Tibial nerve (tissue), 4 donors: ENCODE results near the gene SRF. TPM values are rescaled to one million over a fixed set of nuclear protein-coding genes. Genes with fewer than 3 reads are reported as not detected.

Experiments
- DNase-seq, 2 donors: peaks; one replicate each; pipeline ENCODE4 v3.0.0-alpha.2; 2019; ENCODE audit warnings: low spot score in 2 of 2
- H3K27ac ChIP-seq, 4 donors: fragments of 200-600 bp; sonication (generic) in 3 of 4; one replicate each; pipeline ENCODE4 v1.5.1; 2017 to 2019; ENCODE audit warnings: mild to moderate bottlenecking in 1 of 4
- H3K27me3 ChIP-seq, 2 donors: fragments of 200-600 bp; sonication (generic) in 1 of 2; one replicate each; pipeline versions ENCODE4 v1.5.1 to v1.6.0; 2017 to 2019
- H3K36me3 ChIP-seq, 3 donors: fragments of 200-600 bp; sonication (generic); one replicate each; pipeline ENCODE4 v1.5.1; 2018 to 2019
- H3K4me1 ChIP-seq, 4 donors: fragments of 200-600 bp; sonication (generic) in 3 of 4; one replicate each; pipeline ENCODE4 v1.5.1; 2017 to 2019
- H3K4me3 ChIP-seq, 4 donors: fragments of 200-600 bp; sonication (generic) in 3 of 4; one replicate each; pipeline ENCODE4 v1.5.1; 2017 to 2019; ENCODE audit warnings: mild to moderate bottlenecking in 1 of 4, moderate library complexity in 1 of 4
- H3K9me3 ChIP-seq, 4 donors: fragments of 200-600 bp; sonication (generic) in 3 of 4; one replicate each; pipeline ENCODE4 v1.5.1; 2017 to 2019
- CTCF ChIP-seq, 5 experiments: fragments of 200-600 bp in 3 of 5; fragments of 450-650 bp in 2 of 5; sonication (generic) in 3 of 5; IDR thresholded peaks; one replicate each; pipeline ENCODE4 v1.5.1; 2016 to 2019; ENCODE audit warnings: antibody characterized with exemption in 5 of 5, mild to moderate bottlenecking in 3 of 5, moderate library complexity in 2 of 5
- EP300 ChIP-seq, 2 donors: sonication (generic); formaldehyde crosslinking; IDR thresholded peaks; one replicate each; pipeline ENCODE4 v1.6.1; 2017; ENCODE audit warnings: antibody characterized with exemption in 2 of 2, mild to moderate bottlenecking in 1 of 2
- POLR2A ChIP-seq, 2 donors: fragments of 450-650 bp; IDR thresholded peaks; one replicate each; pipeline ENCODE4 v1.6.1; 2017; ENCODE audit warnings: antibody characterized with exemption in 2 of 2, mild to moderate bottlenecking in 2 of 2, moderate library complexity in 2 of 2
- WGBS, 2 donors: methylation state at CpG; one replicate each; pipeline ENCODE4 v1.1.5; 2018; 5-methylcytosine and 5-hydroxymethylcytosine counted together
- total RNA-seq, 4 donors: library from RNA; depleted of rRNA; stranded (reverse); fragments of >200 nt; gene quantifications; one replicate each; pipeline ENCODE4 v1.1.0, GENCODE V29; 2016

SRF gene
- total RNA-seq, 4 donors from 2014 or later: 28.4 to 49.8 (median 35.3) TPM

DNA sequence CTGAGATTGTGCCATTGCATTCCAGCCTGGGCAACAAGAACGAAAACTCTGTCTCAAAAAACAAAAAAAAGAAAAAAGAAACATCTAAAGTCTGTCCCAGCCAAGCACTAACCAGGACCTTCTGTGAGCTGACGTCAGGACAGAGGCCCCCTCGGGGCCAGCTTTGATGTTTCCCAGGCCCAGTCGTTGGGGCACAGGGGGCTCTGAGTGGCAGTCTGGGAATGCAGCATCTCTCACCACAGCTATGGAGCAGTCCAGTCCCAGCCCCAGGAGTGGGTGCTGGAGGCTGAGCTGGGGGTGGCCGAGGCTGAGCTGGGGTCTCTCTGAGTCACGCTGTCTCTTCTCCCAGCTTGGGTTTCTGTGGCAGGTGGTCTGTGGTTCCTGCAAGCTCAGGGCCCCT, 46.0 kb upstream of the SRF start:
- peaks cover 0 to 15% (median 0%) of the 10 kb centered on the region in 4 donors for H3K4me1 ChIP-seq
- 61 to 64% methylated on average over 6 of the region's 6 CpGs for whole genome bisulfite sequencing, 2 donors
- TF ChIP-seq EP300 (IDR thresholded peaks at IDR 0.05): no peak
- TF ChIP-seq CTCF (IDR thresholded peaks at IDR 0.05): no peak
- TF ChIP-seq POLR2A (IDR thresholded peaks at IDR 0.05): no peak
- peaks cover 0 to 4% of the 10 kb centered on the region in 2 donors for H3K27me3 ChIP-seq
- DNase-seq: no peak
- no peak overlapping the region for H3K27ac ChIP-seq
- H3K4me3 ChIP-seq: no peak overlapping the region
- no peaks in the 10 kb centered on the region for H3K9me3 ChIP-seq
- H3K36me3 ChIP-seq: no peaks in the 10 kb centered on the region

DNA sequence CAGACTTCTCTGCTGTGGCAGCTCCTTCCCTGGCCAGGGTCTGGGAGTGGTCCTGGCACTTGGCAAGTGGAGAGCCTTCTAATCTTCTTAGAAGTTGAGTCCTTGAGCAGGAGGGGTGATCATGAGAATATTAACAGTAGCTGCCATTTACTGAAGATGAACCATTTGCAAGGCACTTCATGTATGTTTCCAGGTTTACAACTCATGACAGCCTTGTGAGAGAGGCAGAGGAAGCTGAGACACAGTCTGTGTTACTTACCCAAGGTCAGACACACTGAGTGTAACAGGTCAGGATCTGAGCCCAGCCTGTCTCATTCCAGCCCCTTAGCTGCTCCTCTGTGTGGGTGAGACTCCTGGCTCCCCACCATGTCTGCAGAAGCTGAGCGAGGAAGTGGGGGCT, 45.5 kb upstream of the SRF start:
- TF ChIP-seq POLR2A (IDR thresholded peaks at IDR 0.05) (no peak), EP300 (IDR thresholded peaks at IDR 0.05) (no peak), CTCF (IDR thresholded peaks at IDR 0.05) (no peak)
- Histone ChIP-seq H3K4me3 (no peak overlapping the region), H3K4me1 (peaks cover 0 to 15% (median 0%) of the 10 kb centered on the region in 4 donors), H3K36me3 (no peaks in the 10 kb centered on the region), H3K9me3 (no peaks in the 10 kb centered on the region), H3K27me3 (peaks cover 0 to 4% of the 10 kb centered on the region in 2 donors), H3K27ac (no peak overlapping the region)
- DNase-seq: no peak
- WGBS, 2 donors: 60 to 71% methylated on average over 1 of the region's 1 CpG

- 67 to 71% methylated on average over 9 to 12 of the region's 12 CpGs for WGBS, 2 donors
- H3K9me3 ChIP-seq: no peaks in the 10 kb centered on the region
- H3K27me3 ChIP-seq: peaks cover 0 to 4% of the 10 kb centered on the region in 2 donors
- DNase-seq: no peak
- H3K27ac ChIP-seq: no peak overlapping the region
- no peak for TF ChIP-seq CTCF (IDR thresholded peaks at IDR 0.05)
- TF ChIP-seq EP300 (IDR thresholded peaks at IDR 0.05): no peak
- TF ChIP-seq POLR2A (IDR thresholded peaks at IDR 0.05): no peak
- peaks cover 0 to 9% (median 0%) of the 10 kb centered on the region in 4 donors for H3K4me1 ChIP-seq
- H3K36me3 ChIP-seq: no peaks in the 10 kb centered on the region
- no peak overlapping the region for H3K4me3 ChIP-seq
Observed at GRCh38 chr6:43127180-43127579, 43.9 kb upstream of the SRF start.

GRCh38 chr6:43127877-43128276, 43.2 kb upstream of the SRF start:
- DNase-seq: no peak
- WGBS, 2 donors: 52 to 54% methylated on average over 9 to 11 of the region's 11 CpGs

GRCh38 chr6:43128926-43129325, 42.1 kb upstream of the SRF start:
- peaks cover 0 to 1% (median 0%) of the 10 kb centered on the region in 4 donors for H3K4me1 ChIP-seq
- WGBS, 2 donors: 78 to 91% methylated on average over 12 to 15 of the region's 16 CpGs
- no peak overlapping the region for H3K4me3 ChIP-seq
- DNase-seq: no peak
- no peak for TF ChIP-seq EP300 (IDR thresholded peaks at IDR 0.05)
- no peak for TF ChIP-seq CTCF (IDR thresholded peaks at IDR 0.05)
- TF ChIP-seq POLR2A (IDR thresholded peaks at IDR 0.05): no peak
- peaks cover 0 to 4% of the 10 kb centered on the region in 2 donors for H3K27me3 ChIP-seq
- H3K9me3 ChIP-seq: no peaks in the 10 kb centered on the region
- H3K36me3 ChIP-seq: no peaks in the 10 kb centered on the region
- no peak overlapping the region for H3K27ac ChIP-seq

More at GRCh38 chr6:43127877-43128276, 43.2 kb upstream of the SRF start:
- peaks cover 0 to 4% of the 10 kb centered on the region in 2 donors for H3K27me3 ChIP-seq
- H3K4me3 ChIP-seq: no peak overlapping the region
- peaks cover 0 to 9% (median 0%) of the 10 kb centered on the region in 4 donors for H3K4me1 ChIP-seq
- H3K27ac ChIP-seq: no peak overlapping the region
- H3K9me3 ChIP-seq: no peaks in the 10 kb centered on the region
- no peaks in the 10 kb centered on the region for H3K36me3 ChIP-seq
- TF ChIP-seq EP300 (IDR thresholded peaks at IDR 0.05): no peak
- no peak for TF ChIP-seq CTCF (IDR thresholded peaks at IDR 0.05)
- no peak for TF ChIP-seq POLR2A (IDR thresholded peaks at IDR 0.05)
